GM23338 (cell line): ENCODE data around the gene TBC1D2B. TPM values are rescaled to one million over a fixed set of nuclear protein-coding genes. Genes with fewer than 3 reads are reported as not detected.
"Not testable (repeated sequence)": the region's sequence is repeated elsewhere in the genome, so short reads cannot be mapped to it uniquely, and the experiment has no call there.

Experiments
- ATAC-seq: fragments of 200-7000 bp; cut with Tn5 transposase; 3 replicates; pipeline ENCODE4 v1.9.1; 2020
- DNase-seq: peaks from one replicate; pipeline ENCODE4 v3.0.0-alpha.2; 2015; ENCODE audit warnings: low spot score
- H2AFZ ChIP-seq: fragments of 200-600 bp; sonication (generic); 2 replicates; pipeline ENCODE4 v1.8.0; 2016; ENCODE audit warnings: antibody characterized with exemption, mild to moderate bottlenecking, moderate library complexity
- H3F3A ChIP-seq: fragments of 200-600 bp; sonication (generic); replicated peaks from 2 replicates; pipeline ENCODE4 v1.8.0; 2017; ENCODE audit warnings: antibody characterized with exemption, mixed run types, low read depth
- H3K27ac ChIP-seq: fragments of 200-600 bp; sonication (generic); 2 replicates; pipeline ENCODE4 v1.6.1; 2016; ENCODE audit warnings: low read depth
- H3K27me3 ChIP-seq: fragments of 200-600 bp; sonication (generic); 2 replicates; pipeline ENCODE4 v1.8.0; 2016; ENCODE audit warnings: mild to moderate bottlenecking, mixed run types, moderate library complexity; ENCODE audit not compliant: insufficient read depth
- H3K36me3 ChIP-seq: fragments of 200-600 bp; sonication (generic); 2 replicates; pipeline ENCODE4 v1.8.0; 2016; ENCODE audit warnings: mild to moderate bottlenecking; ENCODE audit not compliant: insufficient read depth
- H3K4me1 ChIP-seq: fragments of 200-600 bp; sonication (generic); 2 replicates; pipeline ENCODE4 v1.8.0; 2016; ENCODE audit warnings: mild to moderate bottlenecking, moderate library complexity; ENCODE audit not compliant: insufficient read depth
- H3K4me2 ChIP-seq: fragments of 200-600 bp; sonication (generic); 2 replicates; pipeline ENCODE4 v1.7.1; 2017; ENCODE audit warnings: mixed run types
- H3K4me3 ChIP-seq: fragments of 200-600 bp; sonication (generic); 2 replicates; pipeline ENCODE4 v1.6.1; 2016; ENCODE audit warnings: mixed run types
- H3K79me2 ChIP-seq: fragments of 200-600 bp; sonication (generic); replicated peaks from 2 replicates; pipeline ENCODE4 v1.8.0; 2017; ENCODE audit warnings: mild to moderate bottlenecking; ENCODE audit not compliant: insufficient read depth
- H3K9me2 ChIP-seq: fragments of 200-600 bp; sonication (generic); 2 replicates; pipeline ENCODE4 v1.8.0; 2017; ENCODE audit not compliant: insufficient read depth
- H4K20me1 ChIP-seq: fragments of 200-600 bp; sonication (generic); replicated peaks from 2 replicates; pipeline ENCODE4 v1.8.0; 2017; ENCODE audit warnings: mild to moderate bottlenecking; ENCODE audit not compliant: insufficient read depth
- H3K27ac Mint-ChIP-seq: 2 replicates; pipeline ENCODE4 v1.8.0; 2020; ENCODE audit warnings: inconsistent platforms, mild to moderate bottlenecking, moderate library complexity, mixed read lengths
- H3K27me3 Mint-ChIP-seq: 3 replicates; pipeline ENCODE4 v1.8.0; 2022; ENCODE audit warnings: low read depth, mild to moderate bottlenecking, moderate library complexity, mixed read lengths, inconsistent platforms; ENCODE audit not compliant: insufficient read depth, poor library complexity
- H3K36me3 Mint-ChIP-seq: 3 replicates; pipeline ENCODE4 v1.8.0; 2021; ENCODE audit warnings: low read depth, mild to moderate bottlenecking, inconsistent platforms, moderate library complexity, mixed read lengths
- H3K4me1 Mint-ChIP-seq: 3 replicates; pipeline ENCODE4 v1.8.0; 2020; ENCODE audit warnings: mild to moderate bottlenecking, inconsistent platforms, mixed read lengths
- H3K4me3 Mint-ChIP-seq: 3 replicates; pipeline ENCODE4 v1.8.0; 2021; ENCODE audit warnings: moderate library complexity, mild to moderate bottlenecking, inconsistent platforms, mixed read lengths
- H3K9me3 Mint-ChIP-seq: 3 replicates; pipeline ENCODE4 v1.8.0; 2020; ENCODE audit warnings: moderate library complexity, mild to moderate bottlenecking, inconsistent platforms, mixed read lengths
- CTCF ChIP-seq, 2 experiments: fragments of 200-600 bp in 1 of 2; sonication (generic) in 1 of 2; conservative IDR thresholded peaks; 2 replicates each; pipeline versions ENCODE4 v1.5.1 to v1.6.1; 2016 to 2017; ENCODE audit warnings: antibody characterized with exemption in 2 of 2, low read depth in 2 of 2, mild to moderate bottlenecking in 2 of 2, moderate library complexity in 1 of 2
- ETS1 ChIP-seq: IDR thresholded peaks from 2 replicates; pipeline ENCODE4 v1.6.1; 2016; ENCODE audit warnings: antibody characterized with exemption
- EZH2 ChIP-seq: fragments of 200-600 bp; sonication (generic); IDR thresholded peaks from one replicate; pipeline ENCODE4 v1.8.0; 2017; ENCODE audit warnings: antibody characterized with exemption, mild to moderate bottlenecking, low read depth; ENCODE audit not compliant: unreplicated experiment
- EZH2phosphoT487 ChIP-seq: fragments of 200-600 bp; sonication (generic); IDR thresholded peaks from one replicate; pipeline ENCODE4 v1.8.1; 2018; ENCODE audit warnings: antibody characterized with exemption; ENCODE audit not compliant: unreplicated experiment
- JUNB ChIP-seq: IDR thresholded peaks from one replicate; pipeline ENCODE4 v1.6.1; 2016; ENCODE audit warnings: antibody characterized with exemption; ENCODE audit not compliant: unreplicated experiment
- NANOG ChIP-seq: IDR thresholded peaks from 2 replicates; pipeline ENCODE4 v1.6.1; 2016; ENCODE audit warnings: antibody characterized with exemption, borderline replicate concordance
- POLR2AphosphoS5 ChIP-seq: IDR thresholded peaks from 2 replicates; pipeline ENCODE4 v1.6.1; 2016; ENCODE audit warnings: antibody characterized with exemption, low read depth
- STAT1 ChIP-seq: IDR thresholded peaks from one replicate; pipeline ENCODE4 v1.6.1; 2016; ENCODE audit warnings: antibody characterized with exemption; ENCODE audit not compliant: unreplicated experiment
- ZNF114 ChIP-seq: fragments of 250-450 bp; sonication (Bioruptor Pico); IDR thresholded peaks from 2 replicates; pipeline ENCODE4 v1.5.0; 2020; ENCODE audit warnings: mild to moderate bottlenecking, moderate library complexity
- ZNF331 ChIP-seq: fragments of 250-450 bp; sonication (Bioruptor Pico); IDR thresholded peaks from 2 replicates; pipeline ENCODE4 v1.5.0; 2020; ENCODE audit warnings: low read depth, mild to moderate bottlenecking, moderate library complexity
- polyA plus RNA-seq: library from polyadenylated mRNA; unstranded; fragments of >200 nt; fragmentation: Nextera tagmentation; extraction: Ambion mirVana; gene quantifications from 2 replicates; pipeline ENCODE4 v1.2.1, GENCODE V29; 2016
- total RNA-seq: library from RNA; depleted of rRNA; stranded (reverse); fragments of >200 nt; shearing (Covaris generic); gene quantifications from 2 replicates; pipeline ENCODE4 v1.2.3, GENCODE V29; 2014
- TF ChIP-seq, protein P1 (sequence below): IDR thresholded peaks from one replicate; pipeline ENCODE4 v1.6.1; 2018; ENCODE audit warnings: antibody characterized with exemption; ENCODE audit not compliant: unreplicated experiment

TBC1D2B gene
- total and polyA plus RNA-seq, 2 experiments from 2014 or later: 3.6 to 17.8 TPM

DNA sequence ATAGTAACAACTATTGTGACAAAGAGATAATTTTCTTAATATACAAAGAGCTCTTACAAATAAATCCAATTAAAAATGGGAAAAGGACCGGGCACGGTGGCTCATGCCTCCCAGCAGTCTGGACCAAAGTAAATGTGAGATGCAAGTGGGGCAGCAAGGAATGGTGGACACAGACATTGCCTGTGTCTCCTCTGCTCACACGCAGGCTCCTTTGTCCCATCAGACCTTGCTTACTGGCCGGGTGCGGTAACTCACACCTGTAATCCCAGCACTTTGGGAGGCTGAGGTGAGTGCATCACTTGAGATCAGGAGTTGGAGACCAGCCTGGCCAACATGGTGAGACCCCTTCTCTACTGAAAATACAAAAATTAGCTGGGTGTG lies 110.3 kb downstream of the TBC1D2B start:
- not testable (repeated sequence) for H3K9me3 Mint-ChIP-seq, DNase-seq, H4K20me1 ChIP-seq, H3F3A ChIP-seq, H3K9me2 ChIP-seq, H3K4me1 Mint-ChIP-seq, H3K4me3 ChIP-seq, H3K4me1 ChIP-seq, H3K79me2 ChIP-seq, H2AFZ ChIP-seq, H3K27me3 ChIP-seq, H3K4me2 ChIP-seq, H3K27me3 Mint-ChIP-seq, H3K36me3 Mint-ChIP-seq, H3K27ac ChIP-seq, H3K4me3 Mint-ChIP-seq, H3K27ac Mint-ChIP-seq, H3K36me3 ChIP-seq
- ATAC-seq: peak; percentile 70

DNA sequence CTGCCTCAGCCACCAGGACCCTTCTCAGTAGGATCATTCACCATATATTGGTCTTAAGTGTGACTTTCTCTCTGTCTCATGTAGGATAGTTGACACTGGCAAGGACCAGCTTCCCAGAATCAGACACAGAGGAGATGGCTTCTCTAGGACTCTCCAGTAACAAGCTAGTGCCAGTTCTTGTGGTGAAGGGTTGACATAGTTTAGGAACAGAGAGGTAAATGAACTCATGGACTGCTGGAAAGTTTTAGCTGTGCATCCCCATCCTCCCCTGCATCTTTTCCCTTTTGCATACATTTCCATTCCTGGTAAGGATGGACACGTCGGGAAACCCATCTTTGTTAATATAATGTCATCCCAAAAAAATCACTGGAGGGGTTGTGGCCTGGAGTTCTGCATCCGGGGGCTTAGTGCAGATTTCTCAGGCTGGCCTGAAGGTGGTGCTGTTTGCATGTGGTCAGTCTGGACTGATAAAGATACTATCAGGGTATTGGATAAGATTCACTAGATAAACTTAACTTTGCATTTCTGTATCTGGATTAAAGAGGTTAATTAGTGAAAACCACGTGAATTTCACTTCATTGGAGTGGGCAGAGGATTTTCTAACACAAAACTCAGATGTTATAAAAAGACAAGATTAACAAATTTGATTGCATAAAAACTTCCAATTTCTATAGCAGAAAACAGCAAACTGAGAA lies 110.8 kb downstream of the TBC1D2B start:
- Histone ChIP-seq H3K27me3 (no peaks in the 10 kb centered on the region), H3K9me2 (no peaks in the 10 kb centered on the region), H3K4me2 (no peak overlapping the region), H3K4me1 (no peaks in the 10 kb centered on the region), H3K36me3 (no peaks in the 10 kb centered on the region; the same call in 1 of the 2 replicates), H4K20me1 (no peaks in the 10 kb centered on the region), H3K27ac (no peak overlapping the region), H3K4me3 (no peak overlapping the region), H3K79me2 (no peaks in the 10 kb centered on the region), H2AFZ (no peak overlapping the region), H3F3A (no peaks in the 10 kb centered on the region)
- Mint-ChIP-seq H3K27ac (no peak overlapping the region), H3K36me3 (no peaks in the 10 kb centered on the region), H3K27me3 (peaks cover 2% of the 10 kb centered on the region), H3K4me1 (no peaks in the 10 kb centered on the region), H3K9me3 (peaks cover 7% of the 10 kb centered on the region; the same call in 1 of the 3 replicates), H3K4me3 (no peak overlapping the region)
- peak; percentile 70 for DNase-seq
- TF ChIP-seq NANOG: no peak
- peak; percentile 85 to 91 for TF ChIP-seq CTCF (conservative IDR thresholded peaks at IDR 0.05; ENCODE audit: low read depth in 2 of 2)
- ATAC-seq: peak; percentile 98

DNA sequence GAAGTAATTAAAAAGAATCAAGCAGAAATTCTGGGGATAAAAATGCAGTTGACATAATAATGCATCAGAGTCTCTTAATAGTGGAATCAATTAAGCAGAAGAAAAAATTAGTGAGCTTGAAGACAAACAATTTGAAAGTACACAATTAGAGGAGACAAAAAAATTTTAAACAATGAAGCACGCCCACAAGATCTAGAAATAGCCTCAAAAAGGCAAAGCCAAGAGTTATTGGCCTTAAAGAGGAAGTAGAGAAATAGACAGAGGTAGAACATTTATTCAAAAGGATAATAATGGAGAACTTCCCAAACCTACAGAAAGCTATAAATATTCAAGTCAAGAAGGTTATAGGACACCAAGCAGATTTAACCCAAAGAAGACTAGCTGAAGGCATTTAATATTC lies 113.3 kb downstream of the TBC1D2B start:
- Mint-ChIP-seq H3K4me3 (no peak overlapping the region), H3K9me3 (peaks cover 7% of the 10 kb centered on the region; the same call in 1 of the 3 replicates), H3K27me3 (no peaks in the 10 kb centered on the region), H3K36me3 (no peaks in the 10 kb centered on the region), H3K27ac (no peak overlapping the region), H3K4me1 (peaks cover 11% of the 10 kb centered on the region)
- H3K27me3 ChIP-seq: no peaks in the 10 kb centered on the region
- H3K9me2 ChIP-seq: no peaks in the 10 kb centered on the region
- ATAC-seq: no peak
- no peak overlapping the region for H3K4me2 ChIP-seq
- H3K4me1 ChIP-seq: peaks cover 10% of the 10 kb centered on the region
- H3K36me3 ChIP-seq: no peaks in the 10 kb centered on the region; the same call in 1 of the 2 replicates
- no peak overlapping the region for H3K27ac ChIP-seq
- no peak overlapping the region for H2AFZ ChIP-seq
- no peak overlapping the region for H3K4me3 ChIP-seq
- H3F3A ChIP-seq: 0 out of 2 replicates have a peak, but pooled peaks cover 5% of the 10 kb centered on the region
- no peak for DNase-seq
- no peaks in the 10 kb centered on the region for H3K79me2 ChIP-seq
- no peaks in the 10 kb centered on the region for H4K20me1 ChIP-seq
- no peak for TF ChIP-seq POLR2AphosphoS5
- TF ChIP-seq, protein P1, sequence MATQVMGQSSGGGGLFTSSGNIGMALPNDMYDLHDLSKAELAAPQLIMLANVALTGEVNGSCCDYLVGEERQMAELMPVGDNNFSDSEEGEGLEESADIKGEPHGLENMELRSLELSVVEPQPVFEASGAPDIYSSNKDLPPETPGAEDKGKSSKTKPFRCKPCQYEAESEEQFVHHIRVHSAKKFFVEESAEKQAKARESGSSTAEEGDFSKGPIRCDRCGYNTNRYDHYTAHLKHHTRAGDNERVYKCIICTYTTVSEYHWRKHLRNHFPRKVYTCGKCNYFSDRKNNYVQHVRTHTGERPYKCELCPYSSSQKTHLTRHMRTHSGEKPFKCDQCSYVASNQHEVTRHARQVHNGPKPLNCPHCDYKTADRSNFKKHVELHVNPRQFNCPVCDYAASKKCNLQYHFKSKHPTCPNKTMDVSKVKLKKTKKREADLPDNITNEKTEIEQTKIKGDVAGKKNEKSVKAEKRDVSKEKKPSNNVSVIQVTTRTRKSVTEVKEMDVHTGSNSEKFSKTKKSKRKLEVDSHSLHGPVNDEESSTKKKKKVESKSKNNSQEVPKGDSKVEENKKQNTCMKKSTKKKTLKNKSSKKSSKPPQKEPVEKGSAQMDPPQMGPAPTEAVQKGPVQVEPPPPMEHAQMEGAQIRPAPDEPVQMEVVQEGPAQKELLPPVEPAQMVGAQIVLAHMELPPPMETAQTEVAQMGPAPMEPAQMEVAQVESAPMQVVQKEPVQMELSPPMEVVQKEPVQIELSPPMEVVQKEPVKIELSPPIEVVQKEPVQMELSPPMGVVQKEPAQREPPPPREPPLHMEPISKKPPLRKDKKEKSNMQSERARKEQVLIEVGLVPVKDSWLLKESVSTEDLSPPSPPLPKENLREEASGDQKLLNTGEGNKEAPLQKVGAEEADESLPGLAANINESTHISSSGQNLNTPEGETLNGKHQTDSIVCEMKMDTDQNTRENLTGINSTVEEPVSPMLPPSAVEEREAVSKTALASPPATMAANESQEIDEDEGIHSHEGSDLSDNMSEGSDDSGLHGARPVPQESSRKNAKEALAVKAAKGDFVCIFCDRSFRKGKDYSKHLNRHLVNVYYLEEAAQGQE: no peak
- no peak for TF ChIP-seq ETS1
- no peak for TF ChIP-seq ZNF331 (CRISPR knock-in tag)
- no peak for TF ChIP-seq EZH2
- TF ChIP-seq JUNB: no peak
- no peak for TF ChIP-seq NANOG
- TF ChIP-seq EZH2phosphoT487: no peak
- no peak for TF ChIP-seq STAT1
- TF ChIP-seq ZNF114: no peak
- TF ChIP-seq CTCF (conservative IDR thresholded peaks at IDR 0.05; ENCODE audit: low read depth in 2 of 2): no peak
